A673 (cell line): ENCODE data around the gene DLG5.

Source experiments
- CTCF ChIP-seq: fragments of 300-800, 200-600 bp; sonication (generic); conservative IDR thresholded peaks from 2 replicates; pipeline ENCODE4 v1.5.1; 2017; ENCODE audit warnings: low read depth, mild to moderate bottlenecking, antibody characterized with exemption, low read length, moderate library complexity, mixed read lengths
- EZH2 ChIP-seq: fragments of 200-600 bp; sonication (generic); IDR thresholded peaks from 2 replicates; pipeline ENCODE4 v1.6.1; 2017; ENCODE audit warnings: borderline replicate concordance, low read depth, mild to moderate bottlenecking, mixed read lengths, antibody characterized with exemption, low read length; ENCODE audit not compliant: poor library complexity, severe bottlenecking

- TF ChIP-seq CTCF (no peak), EZH2 (no peak)
Observed at GRCh38 chr10:77781451-77782327, 144.9 kb downstream of the DLG5 start.
